ENCODE results near the gene TMEM131L.

DNA sequence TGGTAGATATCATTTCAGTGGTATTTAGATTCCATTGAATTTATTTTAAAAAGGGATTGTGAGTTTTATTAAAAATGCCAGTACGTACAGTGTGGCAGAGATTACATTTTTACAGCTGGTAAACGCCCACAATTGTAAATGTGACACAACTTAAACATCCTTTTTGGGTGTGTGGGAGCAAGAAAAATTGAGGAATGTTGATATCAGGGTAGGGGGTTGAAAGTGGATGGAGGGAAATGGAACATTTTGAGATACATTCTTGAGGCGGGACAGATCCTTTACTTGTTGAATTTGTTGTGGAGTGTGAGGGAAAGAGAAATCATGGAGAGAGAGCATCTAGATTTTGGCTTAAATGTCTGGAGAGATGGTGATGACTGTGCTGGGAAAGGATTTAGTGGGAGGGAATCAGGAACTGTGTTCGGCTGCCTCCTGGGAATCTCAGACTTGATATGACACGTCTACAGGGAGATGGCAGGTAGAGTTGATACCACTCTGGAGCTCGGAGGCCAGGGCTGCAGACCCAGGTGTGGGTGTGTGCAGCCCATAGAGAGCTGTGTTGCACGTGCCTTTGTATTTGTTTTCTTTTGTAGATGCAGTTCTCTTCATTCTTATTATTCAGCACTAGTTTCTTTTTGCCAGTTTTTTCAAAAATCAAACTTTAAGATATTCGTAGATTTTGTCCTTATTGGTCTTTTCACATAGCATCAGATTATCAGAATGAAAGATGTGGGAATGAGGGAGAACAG, 10.8 kb downstream of the TMEM131L start:
- TF ChIP-seq POLR2AphosphoS5 (IDR thresholded peaks at IDR 0.05) (no peak), POLR2A (IDR thresholded peaks at IDR 0.05) (no peak)
